ENCODE measurements around the gene MGST2.
A peak's percentile ranks its signal among the peaks of the same experiment; 100 is the strongest.

The MGST2 gene

DNA sequence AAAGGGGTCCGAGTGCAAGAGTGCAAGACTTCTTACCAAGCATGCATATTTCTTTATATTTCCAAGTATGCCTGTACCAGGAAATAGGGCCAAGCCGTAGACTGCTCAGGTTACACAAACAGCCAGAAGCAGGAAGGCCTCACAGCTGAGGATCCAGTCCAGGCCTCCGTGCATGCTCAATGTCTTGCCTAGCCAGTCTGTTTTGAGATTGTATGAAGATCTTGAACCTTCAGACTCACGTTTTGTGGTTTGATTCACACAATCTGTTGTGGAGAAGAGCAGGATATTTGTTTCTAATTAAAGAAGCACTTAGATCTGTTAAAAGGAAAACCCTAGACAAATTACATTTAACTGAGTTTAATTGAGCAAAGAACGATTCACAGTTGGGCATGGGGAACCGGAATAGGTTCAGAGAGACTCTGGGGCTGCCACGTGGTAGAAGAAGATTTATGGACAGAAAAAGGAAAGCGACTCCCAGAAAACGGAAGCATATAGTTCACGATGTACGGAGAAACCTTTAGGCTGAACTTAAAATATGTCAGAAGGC lies 1.2 kb downstream of the MGST2 start:
- no peak for DNase-seq (ENCODE audit: low spot score in 2 of 2)
- peaks cover 4% of the 10 kb centered on the region for H3K36me3 Mint-ChIP-seq (ENCODE audit: insufficient read depth)
- peak overlapping the region; percentile 89 for H3K27ac Mint-ChIP-seq (ENCODE audit: low read depth)
- peaks cover 27% of the 10 kb centered on the region for H3K4me1 Mint-ChIP-seq
- peak overlapping the region; percentile 95 for H3K4me3 Mint-ChIP-seq
- no peaks in the 10 kb centered on the region for H3K9me3 Mint-ChIP-seq
- ATAC-seq (replicated peaks; ENCODE audit: extremely low read depth, poor library complexity, severe bottlenecking), result no peak
- no peaks in the 10 kb centered on the region for H3K27me3 Mint-ChIP-seq

DNA sequence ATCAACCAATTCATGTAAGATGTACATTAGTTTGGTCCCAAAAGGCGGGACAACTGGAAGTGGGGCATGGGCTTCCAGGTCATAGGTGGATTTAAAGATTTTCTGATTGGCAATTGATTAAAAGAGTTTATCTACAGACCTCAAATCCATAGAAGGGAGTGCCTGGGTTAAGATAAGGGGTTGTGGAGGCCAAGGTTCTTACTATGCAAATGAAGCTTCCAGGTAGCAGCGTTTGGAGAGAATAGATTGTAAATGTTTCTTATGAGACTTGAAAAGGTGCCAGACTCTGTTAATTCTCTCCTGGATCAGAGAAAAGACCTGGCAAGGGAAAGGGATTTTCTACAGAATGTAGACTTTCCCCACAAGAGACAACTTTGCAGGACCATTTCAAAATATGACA lies 2.4 kb downstream of the MGST2 start:
- Mint-ChIP-seq H3K4me1 (peaks cover 27% of the 10 kb centered on the region), H3K9me3 (no peaks in the 10 kb centered on the region), H3K4me3 (no peak overlapping the region), H3K36me3 (ENCODE audit: insufficient read depth) (peaks cover 4% of the 10 kb centered on the region), H3K27ac (ENCODE audit: low read depth) (no peak overlapping the region), H3K27me3 (no peaks in the 10 kb centered on the region)
- ATAC-seq (replicated peaks; ENCODE audit: extremely low read depth, poor library complexity, severe bottlenecking) (no peak), DNase-seq (ENCODE audit: low spot score in 2 of 2) (no peak)

DNA sequence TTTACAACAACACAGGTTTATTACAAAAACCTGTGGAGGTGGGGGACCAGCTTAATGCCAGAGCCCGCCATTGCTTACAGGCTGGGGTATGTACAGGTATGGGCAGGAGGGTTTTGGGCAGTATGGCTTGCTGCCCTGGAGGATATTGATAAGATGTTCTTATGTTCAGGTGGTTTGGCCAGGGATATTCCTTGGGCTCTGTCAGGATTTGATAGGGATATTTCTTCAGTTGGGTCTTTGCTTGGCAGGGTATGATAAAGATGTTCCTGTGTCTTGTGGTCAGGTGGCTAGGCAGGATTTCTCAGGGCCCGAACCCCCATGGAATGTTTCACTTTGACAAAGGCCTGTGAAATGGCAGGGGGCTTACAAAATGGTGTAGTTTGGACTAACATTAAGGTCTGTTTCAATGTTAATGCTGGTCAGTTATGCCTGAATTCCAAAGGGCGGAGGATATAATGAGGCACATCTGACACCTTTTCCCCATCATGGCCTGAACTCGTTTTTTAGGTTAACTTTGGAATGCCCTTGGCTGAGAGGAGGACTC lies 3.1 kb downstream of the MGST2 start:
- Mint-ChIP-seq H3K36me3 (ENCODE audit: insufficient read depth) (peaks cover 4% of the 10 kb centered on the region), H3K27me3 (no peaks in the 10 kb centered on the region), H3K27ac (ENCODE audit: low read depth) (no peak overlapping the region), H3K4me1 (peaks cover 27% of the 10 kb centered on the region), H3K9me3 (no peaks in the 10 kb centered on the region), H3K4me3 (no peak overlapping the region)
- no peak for DNase-seq (ENCODE audit: low spot score in 2 of 2)
- no peak for ATAC-seq (replicated peaks; ENCODE audit: extremely low read depth, poor library complexity, severe bottlenecking)

DNA sequence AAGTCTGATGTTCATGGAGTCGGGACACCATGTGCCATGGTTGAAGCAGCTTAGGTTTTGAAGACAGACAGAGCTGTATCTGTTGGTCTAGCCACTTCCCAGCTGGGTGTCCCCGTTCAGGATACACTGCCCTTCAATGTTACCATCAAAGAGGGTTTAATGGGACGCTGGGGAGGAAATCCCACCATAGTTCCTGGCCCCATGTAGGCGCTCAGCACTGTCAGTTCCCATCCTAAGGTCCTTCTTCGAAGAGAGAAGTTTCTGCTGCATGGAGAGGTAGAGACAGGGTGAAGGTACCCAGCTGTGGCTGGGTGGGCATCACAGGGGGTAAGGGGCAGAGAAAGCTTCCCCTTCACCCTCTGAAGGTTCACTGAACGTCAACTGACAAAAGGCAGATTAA lies 3.7 kb downstream of the MGST2 start:
- Mint-ChIP-seq H3K4me1 (peaks cover 27% of the 10 kb centered on the region), H3K27me3 (no peaks in the 10 kb centered on the region), H3K9me3 (no peaks in the 10 kb centered on the region), H3K4me3 (no peak overlapping the region), H3K27ac (ENCODE audit: low read depth) (no peak overlapping the region), H3K36me3 (ENCODE audit: insufficient read depth) (peaks cover 4% of the 10 kb centered on the region)
- no peak for ATAC-seq (replicated peaks; ENCODE audit: extremely low read depth, poor library complexity, severe bottlenecking)
- DNase-seq (ENCODE audit: low spot score in 2 of 2), result no peak

DNA sequence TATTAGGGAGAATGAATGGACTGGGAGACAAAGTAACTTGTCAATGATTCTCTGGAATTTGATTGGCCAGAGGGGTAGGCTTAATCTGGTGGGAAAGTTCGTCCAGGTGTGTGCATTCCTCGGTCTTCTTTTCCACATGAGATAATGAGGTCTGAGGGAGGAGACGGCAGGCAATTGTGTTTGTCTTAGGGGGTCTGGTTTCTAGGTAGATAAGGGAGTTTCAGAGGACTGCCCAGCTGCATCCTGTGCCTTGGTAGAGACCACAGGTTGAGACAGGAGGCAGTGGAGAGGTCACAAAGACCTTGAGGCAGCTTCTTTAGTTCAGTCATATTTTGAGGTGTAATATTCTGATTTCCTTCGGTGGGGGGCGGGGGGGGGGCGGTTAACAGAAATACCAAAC lies 4.3 kb downstream of the MGST2 start:
- Mint-ChIP-seq H3K4me3 (no peak overlapping the region), H3K27me3 (no peaks in the 10 kb centered on the region), H3K36me3 (ENCODE audit: insufficient read depth) (peaks cover 4% of the 10 kb centered on the region), H3K4me1 (peaks cover 27% of the 10 kb centered on the region), H3K9me3 (no peaks in the 10 kb centered on the region), H3K27ac (ENCODE audit: low read depth) (no peak overlapping the region)
- no peak for ATAC-seq (replicated peaks; ENCODE audit: extremely low read depth, poor library complexity, severe bottlenecking)
- DNase-seq (ENCODE audit: low spot score in 2 of 2), result no peak

DNA sequence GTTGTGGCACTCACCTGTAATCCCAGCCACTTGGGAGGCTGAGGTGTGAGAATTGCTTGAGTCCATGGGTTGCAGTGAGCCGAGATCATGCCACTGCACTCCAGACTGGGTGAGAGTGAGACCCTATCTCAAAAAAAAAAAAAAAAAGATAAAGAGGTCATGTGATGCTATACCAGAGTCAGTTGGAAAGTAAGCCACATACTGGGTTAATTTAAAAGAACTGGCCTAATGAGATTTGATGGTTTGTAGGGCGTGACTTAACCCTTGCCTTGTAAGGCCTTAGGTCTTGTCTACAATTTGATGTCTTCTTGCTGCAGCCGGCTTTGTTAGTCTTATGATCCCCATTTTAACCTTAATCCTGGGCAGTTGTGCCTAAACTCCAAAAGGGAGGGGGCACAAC lies 5.2 kb downstream of the MGST2 start:
- Mint-ChIP-seq H3K36me3 (ENCODE audit: insufficient read depth) (peaks cover 3% of the 10 kb centered on the region), H3K27me3 (no peaks in the 10 kb centered on the region), H3K4me1 (peaks cover 21% of the 10 kb centered on the region), H3K27ac (ENCODE audit: low read depth) (no peak overlapping the region), H3K9me3 (no peaks in the 10 kb centered on the region), H3K4me3 (no peak overlapping the region)
- ATAC-seq (replicated peaks; ENCODE audit: extremely low read depth, poor library complexity, severe bottlenecking), result no peak
- no peak for DNase-seq (ENCODE audit: low spot score in 2 of 2)

DNA sequence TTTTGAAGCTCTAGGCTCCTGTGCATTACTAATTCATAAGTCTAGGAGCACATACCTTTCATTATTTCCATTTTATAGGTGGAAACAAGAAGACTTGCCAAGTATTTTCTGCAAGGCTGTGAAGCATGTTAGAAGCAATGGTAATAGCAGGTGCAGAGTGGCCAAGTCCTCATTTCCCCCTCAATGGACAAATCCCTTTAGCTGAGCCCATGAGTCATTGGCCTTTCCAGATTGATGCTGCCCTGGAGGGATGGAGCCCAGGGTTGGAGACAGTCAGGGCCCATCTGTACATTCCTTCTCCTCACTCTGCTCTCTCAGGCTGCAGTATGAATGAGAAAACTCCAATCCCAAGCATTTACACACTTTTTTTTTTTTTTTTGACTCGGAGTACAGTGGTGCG lies 6.6 kb downstream of the MGST2 start:
- H3K4me3 Mint-ChIP-seq, result no peak overlapping the region
- DNase-seq (ENCODE audit: low spot score in 2 of 2) (no peak), ATAC-seq (replicated peaks; ENCODE audit: extremely low read depth, poor library complexity, severe bottlenecking) (no peak)
- H3K27me3 Mint-ChIP-seq, result no peaks in the 10 kb centered on the region
- no peak overlapping the region for H3K27ac Mint-ChIP-seq (ENCODE audit: low read depth)
- H3K36me3 Mint-ChIP-seq (ENCODE audit: insufficient read depth), result peaks cover 1% of the 10 kb centered on the region
- H3K9me3 Mint-ChIP-seq, result no peaks in the 10 kb centered on the region
- peaks cover 7% of the 10 kb centered on the region for H3K4me1 Mint-ChIP-seq

DNA sequence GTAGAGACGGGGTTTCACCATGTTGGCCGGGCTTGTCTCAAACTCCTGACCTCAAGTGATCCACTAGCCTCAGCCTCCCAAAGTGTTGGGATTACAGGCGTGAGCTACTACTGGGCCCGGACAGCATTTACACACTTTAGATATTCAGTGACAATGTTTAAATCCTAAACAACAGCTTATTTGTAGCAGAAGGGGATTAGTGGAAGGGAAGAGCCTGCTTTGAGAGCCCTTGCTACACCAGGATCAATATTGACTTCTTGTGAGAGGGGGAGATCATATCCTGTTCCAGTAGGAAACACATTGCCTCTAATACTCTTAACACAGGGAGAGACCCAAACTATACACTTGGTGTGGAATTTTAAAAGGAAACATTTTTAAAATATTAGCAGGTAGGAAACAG lies 7.1 kb downstream of the MGST2 start:
- H3K4me1 Mint-ChIP-seq, result peaks cover 7% of the 10 kb centered on the region
- peaks cover 1% of the 10 kb centered on the region for H3K36me3 Mint-ChIP-seq (ENCODE audit: insufficient read depth)
- DNase-seq (ENCODE audit: low spot score in 2 of 2), result no peak
- H3K9me3 Mint-ChIP-seq, result no peaks in the 10 kb centered on the region
- no peak overlapping the region for H3K4me3 Mint-ChIP-seq
- no peaks in the 10 kb centered on the region for H3K27me3 Mint-ChIP-seq
- no peak for ATAC-seq (replicated peaks; ENCODE audit: extremely low read depth, poor library complexity, severe bottlenecking)
- H3K27ac Mint-ChIP-seq (ENCODE audit: low read depth), result no peak overlapping the region

DNA sequence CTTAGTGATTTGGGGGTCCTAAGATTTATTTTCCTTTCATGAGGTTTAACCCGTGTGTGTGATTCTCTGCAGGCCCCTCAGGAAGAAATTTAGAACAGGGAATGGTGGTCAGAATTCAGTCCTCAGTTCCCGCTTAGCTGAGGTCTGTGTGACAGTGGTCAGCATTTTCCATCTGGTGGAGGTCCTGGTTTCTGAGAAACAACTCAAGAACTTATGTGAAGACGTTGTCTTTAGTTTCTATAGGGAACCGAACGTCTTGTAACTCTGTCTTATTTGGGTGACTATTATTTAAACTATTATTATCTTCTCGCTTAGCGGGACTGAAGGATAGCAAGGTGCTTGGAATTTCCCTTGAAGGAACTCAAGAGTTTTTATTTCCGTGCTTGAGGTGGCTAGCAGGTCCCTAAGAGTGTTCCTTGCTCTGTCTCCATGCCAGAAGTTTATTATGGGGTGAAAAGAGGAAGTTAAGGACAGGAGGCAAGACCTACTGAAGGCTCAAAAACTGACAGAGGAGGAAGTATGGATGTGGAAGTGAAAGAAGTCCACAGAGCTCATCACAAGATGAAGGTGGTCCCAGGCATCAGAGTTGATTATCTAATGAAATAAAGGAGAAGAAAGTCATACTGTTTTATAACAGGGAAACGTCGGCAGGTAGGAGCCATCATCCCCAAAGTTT lies 9.4 kb downstream of the MGST2 start:
- Mint-ChIP-seq H3K4me3 (no peak overlapping the region), H3K27me3 (no peaks in the 10 kb centered on the region), H3K36me3 (ENCODE audit: insufficient read depth) (peaks cover 1% of the 10 kb centered on the region), H3K9me3 (no peaks in the 10 kb centered on the region), H3K27ac (ENCODE audit: low read depth) (no peak overlapping the region), H3K4me1 (peaks cover under 1% of the 10 kb centered on the region)
- DNase-seq (ENCODE audit: low spot score in 2 of 2) (no peak), ATAC-seq (replicated peaks; ENCODE audit: extremely low read depth, poor library complexity, severe bottlenecking) (peak; percentile 19)

DNA sequence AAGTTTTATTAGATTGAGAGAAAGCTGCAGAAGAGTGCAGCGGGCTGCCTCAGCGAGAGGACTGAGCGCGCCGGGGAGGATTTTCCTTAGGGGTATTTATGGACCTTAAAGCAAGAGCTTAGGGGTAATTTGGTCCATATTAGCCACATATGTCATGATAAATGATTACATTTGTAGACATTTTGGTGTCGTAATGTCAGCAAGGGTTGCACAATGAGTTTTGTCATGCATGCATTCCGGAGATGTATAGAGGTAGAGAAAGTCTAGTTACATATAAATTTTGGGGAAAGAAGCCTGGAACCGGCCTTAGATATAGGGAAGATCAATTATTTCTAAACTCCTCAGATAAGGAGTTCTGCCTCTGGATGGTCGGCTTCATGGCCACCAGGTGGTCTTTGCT lies 10.0 kb downstream of the MGST2 start:
- H3K4me1 Mint-ChIP-seq, result no peaks in the 10 kb centered on the region
- H3K27ac Mint-ChIP-seq (ENCODE audit: low read depth), result no peak overlapping the region
- DNase-seq (ENCODE audit: low spot score in 2 of 2) (no peak), ATAC-seq (replicated peaks; ENCODE audit: extremely low read depth, poor library complexity, severe bottlenecking) (no peak)
- H3K36me3 Mint-ChIP-seq (ENCODE audit: insufficient read depth), result peaks cover 1% of the 10 kb centered on the region
- no peaks in the 10 kb centered on the region for H3K27me3 Mint-ChIP-seq
- H3K9me3 Mint-ChIP-seq, result no peaks in the 10 kb centered on the region
- no peak overlapping the region for H3K4me3 Mint-ChIP-seq

DNA sequence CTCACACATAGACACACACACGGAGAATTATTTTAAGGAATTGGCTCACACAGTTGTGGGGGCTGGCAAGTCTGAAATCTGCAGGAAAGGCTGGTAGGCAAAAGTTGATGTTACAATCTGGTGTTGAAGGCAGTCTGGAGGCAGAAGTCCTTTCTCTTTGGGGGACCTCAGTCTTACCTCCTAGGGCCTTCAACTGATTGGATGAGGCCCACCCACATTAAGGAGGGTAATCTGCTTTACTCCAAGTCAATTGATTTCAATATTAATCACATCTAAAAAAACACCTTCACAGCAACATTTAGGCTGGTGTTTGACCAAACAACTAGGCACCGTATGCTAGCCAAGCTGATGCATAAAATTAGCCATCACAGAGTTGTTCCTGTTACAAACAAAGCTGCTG lies 10.7 kb downstream of the MGST2 start:
- H3K27me3 Mint-ChIP-seq, result no peaks in the 10 kb centered on the region
- H3K27ac Mint-ChIP-seq (ENCODE audit: low read depth), result no peak overlapping the region
- no peaks in the 10 kb centered on the region for H3K4me1 Mint-ChIP-seq
- ATAC-seq (replicated peaks; ENCODE audit: extremely low read depth, poor library complexity, severe bottlenecking) (no peak), DNase-seq (ENCODE audit: low spot score in 2 of 2) (no peak)
- no peak overlapping the region for H3K4me3 Mint-ChIP-seq
- H3K9me3 Mint-ChIP-seq, result no peaks in the 10 kb centered on the region
- H3K36me3 Mint-ChIP-seq (ENCODE audit: insufficient read depth), result peaks cover 1% of the 10 kb centered on the region

DNA sequence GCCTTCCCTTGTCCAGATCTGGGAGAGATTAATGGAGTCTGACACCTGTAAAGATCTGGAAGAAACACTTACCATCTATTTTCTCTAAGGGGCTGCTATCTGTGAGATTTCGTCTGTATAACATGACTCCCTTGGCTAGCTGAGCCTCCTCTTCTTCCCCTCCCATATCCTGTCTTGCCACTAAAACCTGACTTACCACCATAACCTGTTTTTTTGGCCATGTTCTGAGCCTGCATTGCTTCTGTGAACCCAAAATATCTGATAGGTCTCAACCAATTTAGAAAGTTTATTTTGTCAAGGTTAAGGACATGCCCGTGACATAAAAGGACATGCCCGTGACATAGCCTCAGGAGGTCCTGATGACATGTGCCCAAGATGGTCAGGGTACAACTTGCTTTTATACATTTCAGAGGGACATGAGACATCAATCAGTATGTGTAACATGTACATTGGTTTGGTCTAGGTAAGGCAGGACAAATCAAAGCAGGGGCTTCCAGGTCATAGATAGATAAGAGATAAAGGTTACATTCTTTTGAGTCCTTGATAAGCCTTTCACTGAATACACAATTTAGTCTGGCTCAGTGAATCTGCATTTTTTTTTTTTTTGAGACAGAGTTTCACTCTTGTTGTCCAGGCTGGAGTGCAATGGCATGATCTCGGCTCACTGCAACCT lies 11.4 kb downstream of the MGST2 start:
- Mint-ChIP-seq H3K4me1 (no peaks in the 10 kb centered on the region), H3K27ac (ENCODE audit: low read depth) (no peak overlapping the region), H3K4me3 (no peak overlapping the region)

DNA sequence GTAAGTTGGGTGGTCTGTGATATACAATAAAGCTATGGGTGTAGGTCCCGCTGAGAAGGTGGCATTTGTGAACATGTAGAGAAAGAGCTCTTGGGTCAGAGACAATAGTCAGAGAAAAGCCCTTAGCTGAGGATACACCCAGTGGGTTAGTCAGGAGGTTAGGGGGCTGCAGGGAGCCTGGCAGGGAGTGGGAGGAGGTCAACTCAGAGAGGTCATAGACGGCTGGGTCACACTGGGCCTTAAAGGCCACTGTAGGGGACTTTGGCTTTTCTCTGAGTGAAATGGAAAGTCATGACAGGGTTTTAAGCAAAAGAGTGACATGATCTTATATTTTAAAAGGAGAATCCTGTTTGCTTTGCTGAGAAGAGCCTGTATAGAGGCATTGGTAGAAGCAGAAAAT lies 16.7 kb downstream of the MGST2 start:
- H3K27ac Mint-ChIP-seq (ENCODE audit: low read depth), result no peak overlapping the region
- DNase-seq (ENCODE audit: low spot score in 2 of 2), result no peak
- no peaks in the 10 kb centered on the region for H3K4me1 Mint-ChIP-seq
- no peaks in the 10 kb centered on the region for H3K36me3 Mint-ChIP-seq (ENCODE audit: insufficient read depth)
- no peaks in the 10 kb centered on the region for H3K9me3 Mint-ChIP-seq
- no peak for ATAC-seq (replicated peaks; ENCODE audit: extremely low read depth, poor library complexity, severe bottlenecking)
- H3K27me3 Mint-ChIP-seq, result no peaks in the 10 kb centered on the region
- no peak overlapping the region for H3K4me3 Mint-ChIP-seq

More for the DNA sequence above, 11.4 kb downstream of the MGST2 start:
- DNase-seq (ENCODE audit: low spot score in 2 of 2) (no peak), ATAC-seq (replicated peaks; ENCODE audit: extremely low read depth, poor library complexity, severe bottlenecking) (no peak)
- no peaks in the 10 kb centered on the region for H3K9me3 Mint-ChIP-seq
- peaks cover 1% of the 10 kb centered on the region for H3K36me3 Mint-ChIP-seq (ENCODE audit: insufficient read depth)
- H3K27me3 Mint-ChIP-seq, result no peaks in the 10 kb centered on the region

Data from central memory CD8-positive, alpha-beta T cell (primary cell).